Activated CD8-positive, alpha-beta memory T cell treated with anti-CD3 and anti-CD28 coated beads for 36 hours (primary cell): ENCODE data around the gene RAB22A. TPM values are rescaled to one million over a fixed set of nuclear protein-coding genes. Genes with fewer than 3 reads are reported as not detected.

Experiments used
- CTCF ChIA-PET: fragments of 350-600 bp; sonication (Branson Sonifier 250); formaldehyde crosslinking; loops from one replicate; lab custom pipeline; 2021; ENCODE audit warnings: antibody characterized with exemption; lab: Charles Lee
- POLR2A ChIA-PET: fragments of 350-600 bp; sonication (Branson Sonifier 250); formaldehyde crosslinking; loops from one replicate; lab custom pipeline; 2021; ENCODE audit warnings: antibody characterized with exemption; lab: Charles Lee
- total RNA-seq, 2 experiments: library from RNA; stranded (reverse); gene quantifications; one replicate each; pipeline ENCODE4 v1.2.3, GENCODE V29; 2021

RAB22A gene
- total RNA-seq, 2 experiments from 2014 or later = 13.9 to 15.0 TPM

DNA sequence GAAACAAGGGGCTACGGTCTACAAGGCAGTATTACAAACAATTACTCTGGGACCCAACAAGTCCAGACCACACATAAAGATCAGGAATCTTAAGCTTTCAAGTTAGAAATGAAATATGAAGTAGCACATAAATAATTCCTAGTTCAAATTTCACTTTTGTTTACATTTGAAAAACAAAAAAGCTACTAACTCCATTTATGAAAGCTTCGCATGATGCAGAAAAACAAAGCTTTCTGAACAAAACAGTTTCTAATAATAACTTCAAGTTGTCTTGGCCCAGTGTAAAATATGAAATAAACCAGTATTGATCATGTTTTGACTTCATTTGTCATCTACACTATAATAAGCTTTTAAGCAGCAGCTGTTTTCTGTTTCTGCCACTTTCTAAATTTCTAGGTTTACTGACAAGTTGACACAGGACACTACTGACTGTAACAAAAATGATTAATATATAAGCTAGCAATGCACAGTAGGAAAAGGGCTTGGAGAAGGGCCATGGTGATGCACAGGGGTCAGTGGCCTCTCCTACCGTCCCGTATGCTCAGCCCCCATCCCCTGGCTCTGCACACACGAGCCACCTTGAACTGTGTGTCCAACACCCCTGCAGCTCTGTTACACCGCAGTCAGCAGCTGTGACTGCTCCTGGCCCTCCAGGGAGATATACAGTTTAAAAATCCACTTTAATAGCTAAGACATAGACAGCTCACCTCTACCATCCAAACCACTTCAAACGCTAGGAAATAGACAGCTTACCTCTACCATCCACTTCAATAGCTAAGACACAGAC is 13.3 kb upstream of the RAB22A start:
- ChIA-PET CTCF (no interaction called here), POLR2A (interaction anchor here (0.6 kb wide), 1 partner anchor 14 kb away, joined by 3 read pairs; the partner anchor contains the start of gene RAB22A)

DNA sequence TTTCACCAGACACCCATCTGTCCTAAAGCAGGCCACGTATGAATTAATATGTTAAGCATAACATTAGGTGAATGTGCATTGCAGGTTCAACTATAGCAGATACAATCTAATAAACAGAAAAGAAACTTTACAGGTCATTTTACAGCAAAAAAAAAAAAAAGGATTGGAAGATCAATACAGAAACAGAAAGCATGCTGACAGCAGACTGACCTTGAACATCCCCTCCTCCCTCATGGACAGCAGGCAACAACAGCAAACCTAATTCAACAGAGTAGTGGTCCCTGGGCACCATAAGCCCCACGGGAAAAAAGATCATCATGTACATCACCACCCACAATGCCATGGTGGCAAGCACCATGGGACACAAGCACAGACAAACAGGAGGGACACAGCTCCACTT is 12.1 kb upstream of the RAB22A start:
- CTCF ChIA-PET = no interaction called here

DNA sequence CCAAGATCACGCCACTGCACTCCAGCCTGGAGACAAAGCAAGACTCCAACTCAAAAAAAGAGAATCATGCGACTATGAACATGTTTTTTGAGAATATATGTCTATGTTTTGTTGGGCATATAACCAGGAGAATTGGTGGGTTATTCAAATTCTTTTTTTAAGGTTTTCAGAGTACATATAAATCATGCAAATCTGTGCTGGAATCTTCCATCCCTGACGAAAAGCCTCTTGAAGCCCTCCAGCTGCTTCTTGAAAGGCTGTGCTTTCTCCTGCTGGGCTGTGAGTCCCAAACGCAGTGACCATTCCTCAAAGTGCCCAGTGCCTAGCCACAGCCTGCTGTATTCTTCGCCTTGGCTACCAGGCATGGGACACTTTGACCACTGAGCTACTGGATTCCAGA is 9.2 kb upstream of the RAB22A start:
- ChIA-PET CTCF (no interaction called here), POLR2A (no interaction called here)

More for the DNA sequence above, 12.1 kb upstream of the RAB22A start:
- POLR2A ChIA-PET = no interaction called here

DNA sequence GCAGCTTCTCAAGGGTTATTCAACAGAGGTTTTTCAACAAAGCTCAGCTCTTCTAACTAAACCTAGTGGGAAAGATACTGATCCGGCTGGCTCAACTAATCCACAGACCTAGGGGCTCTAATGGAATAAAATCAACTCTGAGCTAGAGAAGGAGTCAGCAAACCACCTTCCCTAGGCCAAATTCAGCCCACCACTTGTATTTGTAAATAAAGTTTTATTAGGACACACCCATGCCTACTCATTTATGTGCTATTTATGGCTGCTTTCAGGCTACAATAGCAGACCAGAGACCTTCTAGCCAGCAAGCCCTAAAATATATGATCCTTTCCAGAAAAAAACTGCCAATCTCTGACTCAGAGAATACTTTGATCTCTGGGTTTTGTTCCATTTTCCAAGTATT is 6.0 kb upstream of the RAB22A start:
- CTCF ChIA-PET = no interaction called here
- POLR2A ChIA-PET = no interaction called here

DNA sequence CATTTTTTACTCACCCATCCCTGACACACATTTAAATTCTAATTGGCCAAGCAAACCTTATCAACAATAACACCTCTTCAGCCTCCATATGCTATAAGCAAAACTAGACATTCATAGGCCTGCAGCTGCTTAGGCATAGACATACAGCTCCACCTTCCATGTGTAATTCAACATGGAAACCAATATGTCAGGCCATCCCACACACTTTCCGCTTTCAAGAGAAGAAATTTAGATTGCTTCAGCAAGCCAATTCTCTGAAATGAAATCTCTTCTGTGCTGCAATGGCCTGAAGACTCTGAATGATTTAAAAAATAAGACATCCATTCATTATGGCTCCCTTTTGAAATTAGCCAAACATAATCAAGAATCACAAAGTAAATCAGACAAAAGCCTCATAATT is 4.5 kb upstream of the RAB22A start:
- POLR2A ChIA-PET = no interaction called here
- CTCF ChIA-PET = no interaction called here

DNA sequence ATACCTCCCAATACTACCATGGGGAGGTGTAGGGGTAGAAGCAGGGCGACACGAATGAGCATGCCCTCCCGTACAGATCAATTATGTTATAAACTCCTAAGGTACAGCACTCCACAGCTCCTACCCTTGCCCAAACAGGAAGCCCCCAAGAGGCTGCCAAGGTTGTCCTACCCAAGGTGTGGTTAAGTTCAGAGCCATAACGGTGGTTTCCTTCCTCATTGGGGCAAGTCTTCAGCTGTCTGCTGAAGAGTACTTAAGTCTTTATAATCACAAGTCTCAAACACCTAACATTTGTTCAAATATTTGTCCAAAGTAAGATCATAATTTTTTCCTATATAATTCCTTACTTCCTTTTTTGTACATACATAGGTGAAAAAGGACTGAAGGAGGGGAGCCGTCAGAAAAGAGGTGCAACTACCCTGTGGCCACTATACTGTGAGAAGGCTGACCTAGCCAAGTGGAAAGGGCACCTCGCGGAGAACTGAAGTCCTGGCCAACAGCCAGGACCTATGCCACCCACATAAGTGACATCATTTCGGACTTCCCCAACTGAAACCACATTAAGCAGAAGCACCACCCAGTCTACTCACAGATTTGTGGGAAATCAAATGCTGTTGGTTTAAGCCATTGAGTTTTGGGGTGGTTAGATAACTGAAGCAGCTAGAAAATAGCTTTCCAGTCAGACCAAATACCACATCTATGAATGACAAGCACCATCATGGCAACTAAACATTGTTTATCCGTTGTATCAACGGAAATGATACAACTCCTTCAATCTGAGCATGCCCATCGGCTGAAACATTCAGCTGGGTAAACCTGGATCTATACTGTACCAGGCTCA is 2.9 kb upstream of the RAB22A start:
- POLR2A ChIA-PET = interaction anchor here (0.6 to 2.0 kb wide), 2 partner anchors 82 kb away, joined by 3 to 9 read pairs; partner anchors contain the start of gene VAPB
- CTCF ChIA-PET = interaction anchor here (1.0 kb wide), 2 partner anchors 46 to 69 kb away, joined by 4 to 5 read pairs; no protein-coding TSS in a partner anchor

DNA sequence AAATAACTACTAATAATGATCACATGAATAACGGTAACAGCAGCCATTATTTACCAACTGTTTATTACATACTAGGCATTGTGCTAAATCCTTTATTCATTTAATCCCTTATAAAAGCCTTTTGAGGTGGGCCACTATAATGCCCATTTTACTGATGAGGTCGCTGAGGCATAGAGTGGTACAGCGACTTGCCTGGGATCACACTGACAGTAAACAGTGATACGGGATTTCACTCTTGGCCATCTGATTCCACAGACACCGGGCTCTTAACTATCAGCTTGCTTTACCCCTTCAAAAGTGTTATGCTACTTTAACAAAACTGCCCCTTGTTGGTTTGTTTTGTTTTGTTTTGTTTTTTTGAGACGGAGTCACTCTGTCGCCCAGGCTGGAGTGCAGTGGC is 2.2 kb upstream of the RAB22A start:
- ChIA-PET POLR2A (interaction anchor here (0.6 to 2.0 kb wide), 2 partner anchors 82 to 83 kb away, joined by 9 to 10 read pairs; partner anchors contain the start of gene VAPB), CTCF (interaction anchor here (1.0 kb wide), 2 partner anchors 45 to 69 kb away, joined by 4 to 5 read pairs; no protein-coding TSS in a partner anchor)

DNA sequence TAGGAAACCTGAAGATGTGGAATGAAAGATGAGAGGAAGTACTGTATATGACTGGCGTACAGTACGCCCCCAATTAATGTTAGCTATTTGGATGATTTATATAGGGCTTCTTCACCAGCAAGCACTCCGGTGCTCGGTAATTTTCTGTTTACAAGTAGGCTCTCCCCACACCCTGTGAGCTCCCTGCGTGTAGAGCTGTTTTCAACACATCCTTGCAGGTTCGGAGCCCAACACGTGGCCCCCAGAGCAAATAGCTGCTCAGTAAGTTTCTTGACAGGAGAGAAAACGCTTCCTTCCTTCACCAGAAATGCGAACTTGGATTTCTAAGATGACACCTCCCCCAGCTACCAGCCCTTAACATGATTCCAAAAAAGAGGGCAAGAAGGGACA is 1.2 kb upstream of the RAB22A start:
- CTCF ChIA-PET = no interaction called here

DNA sequence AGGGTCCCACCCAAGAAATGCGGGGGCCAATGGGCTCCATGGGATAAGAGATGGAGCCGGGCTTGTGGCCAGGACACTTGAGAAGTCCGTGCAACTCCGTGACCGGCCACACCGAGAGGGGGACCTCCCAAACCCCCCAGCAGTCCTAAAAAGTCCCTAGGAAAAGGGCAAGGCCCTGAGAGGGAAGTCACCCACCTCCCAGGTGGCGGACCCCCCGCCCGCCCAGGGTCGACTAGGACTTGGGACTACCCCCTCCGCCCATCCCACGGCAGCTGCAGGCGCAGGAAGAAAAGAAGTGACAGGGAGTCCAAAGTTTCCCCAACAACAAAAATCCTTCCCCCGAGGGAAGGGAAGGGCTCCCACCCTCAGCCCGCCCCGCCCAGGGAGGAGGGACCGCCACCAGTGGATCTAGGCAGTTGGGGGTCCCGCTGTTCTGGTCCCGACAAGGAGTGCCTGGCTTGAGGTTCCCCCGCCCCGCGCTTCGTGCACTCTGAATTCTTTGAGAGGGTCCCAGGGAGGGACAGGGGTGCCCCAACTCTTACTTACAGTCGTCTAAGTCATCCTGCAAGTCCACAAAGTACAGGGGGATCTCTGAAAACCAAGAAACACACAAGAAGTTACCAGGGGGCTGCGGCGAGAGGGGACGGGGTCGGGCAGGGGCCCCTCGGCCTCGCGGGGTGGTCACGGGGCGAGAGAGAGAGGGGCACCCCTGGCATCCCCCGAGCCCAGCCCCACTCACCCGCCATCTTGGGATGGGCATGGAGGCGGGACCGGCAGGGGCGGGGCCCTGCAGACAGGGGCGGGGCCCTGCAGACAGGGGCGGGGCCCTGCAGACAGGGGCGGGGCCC is 611 bp upstream of the RAB22A start:
- ChIA-PET CTCF (no interaction called here), POLR2A (interaction anchor here (0.7 to 1.2 kb wide), 3 partner anchors 13 to 80 kb away, joined by 3 to 6 read pairs (median 6); partner anchors contain the start of gene VAPB)

More for the DNA sequence above, 1.2 kb upstream of the RAB22A start:
- POLR2A ChIA-PET = interaction anchor here (0.7 to 2.0 kb wide), 2 partner anchors 36 to 81 kb away, joined by 6 to 9 read pairs; partner anchors contain the start of gene VAPB

DNA sequence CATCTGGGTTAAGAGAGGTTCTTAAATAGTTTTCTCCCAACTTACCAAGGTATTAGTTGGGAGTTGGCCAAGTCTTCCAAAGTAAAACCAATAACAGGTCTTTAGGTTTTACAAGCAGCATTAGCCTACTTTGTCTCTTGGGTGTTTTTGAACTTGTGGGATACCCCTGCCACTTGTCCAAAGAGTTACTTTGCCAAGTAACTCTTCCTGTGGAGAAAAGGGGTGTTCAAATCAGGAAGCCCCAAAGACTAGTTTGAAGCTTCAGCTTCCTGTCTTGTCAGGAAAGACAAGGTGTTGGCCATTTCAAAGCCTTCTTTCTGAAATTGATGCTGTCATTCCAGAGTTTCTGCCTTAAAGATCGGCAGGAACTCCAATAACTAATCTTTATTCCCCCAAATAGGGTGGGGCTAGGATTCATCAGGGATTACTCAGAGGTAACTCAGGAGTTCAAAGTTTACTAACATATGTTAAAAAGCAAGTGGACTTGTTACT is 822 bp downstream of the RAB22A start:
- ChIA-PET POLR2A (interaction anchor here (0.6 to 1.2 kb wide), 4 partner anchors 14 to 1756 kb away, joined by 3 to 9 read pairs (median 4); partner anchors contain the start of gene VAPB), CTCF (no interaction called here)

DNA sequence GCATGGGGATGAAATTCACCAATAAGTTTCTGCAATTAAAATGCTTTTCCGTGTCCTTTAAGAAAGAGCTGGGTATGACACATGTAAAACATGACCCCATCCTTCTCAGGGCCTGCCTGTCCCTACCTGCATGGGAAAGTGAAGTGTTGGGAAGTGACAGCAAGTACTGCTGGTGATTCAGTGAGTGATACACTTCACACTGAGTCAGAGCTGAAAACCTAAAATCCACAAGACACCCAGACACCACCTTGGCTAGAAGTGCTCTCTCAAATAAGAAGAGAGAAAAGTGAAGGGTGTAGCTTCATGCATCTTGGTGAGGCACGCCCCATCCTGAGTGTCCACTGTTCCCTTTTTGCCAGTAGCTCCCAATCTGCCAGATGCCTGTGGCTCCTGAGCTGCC is 3.3 kb downstream of the RAB22A start:
- POLR2A ChIA-PET = interaction anchor here (0.6 to 1.6 kb wide), 4 partner anchors 76 to 1118 kb away, joined by 3 to 7 read pairs (median 4); partner anchors contain the start of genes STX16 and VAPB
- CTCF ChIA-PET = interaction anchor here (0.6 to 0.8 kb wide), 2 partner anchors 75 to 113 kb away, joined by 3 to 4 read pairs; no protein-coding TSS in a partner anchor

DNA sequence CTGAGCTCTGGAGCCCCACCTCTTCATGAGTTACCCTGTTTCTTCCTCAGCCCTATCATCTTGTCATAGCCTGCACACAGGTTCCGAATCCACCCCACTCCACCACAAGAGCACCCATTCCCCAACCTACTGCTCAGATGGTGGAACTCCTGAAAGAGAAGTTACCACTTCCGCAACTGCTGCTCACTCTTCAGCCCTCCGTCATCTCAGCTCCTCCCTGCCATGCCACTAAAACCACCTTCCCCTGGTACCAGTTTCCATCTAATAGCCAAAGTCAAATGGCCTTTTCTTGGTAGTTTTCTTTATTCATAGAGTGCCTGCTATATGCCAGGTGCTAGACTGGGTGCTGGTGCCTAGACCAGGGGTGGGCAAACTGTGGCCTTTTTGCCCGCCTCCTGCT is 3.9 kb downstream of the RAB22A start:
- ChIA-PET POLR2A (interaction anchor here (0.6 to 1.6 kb wide), 3 partner anchors 76 to 1117 kb away, joined by 3 to 7 read pairs (median 4); partner anchors contain the start of genes STX16 and VAPB), CTCF (interaction anchor here (0.8 kb wide), 1 partner anchor 76 kb away, joined by 4 read pairs; no protein-coding TSS in a partner anchor)

DNA sequence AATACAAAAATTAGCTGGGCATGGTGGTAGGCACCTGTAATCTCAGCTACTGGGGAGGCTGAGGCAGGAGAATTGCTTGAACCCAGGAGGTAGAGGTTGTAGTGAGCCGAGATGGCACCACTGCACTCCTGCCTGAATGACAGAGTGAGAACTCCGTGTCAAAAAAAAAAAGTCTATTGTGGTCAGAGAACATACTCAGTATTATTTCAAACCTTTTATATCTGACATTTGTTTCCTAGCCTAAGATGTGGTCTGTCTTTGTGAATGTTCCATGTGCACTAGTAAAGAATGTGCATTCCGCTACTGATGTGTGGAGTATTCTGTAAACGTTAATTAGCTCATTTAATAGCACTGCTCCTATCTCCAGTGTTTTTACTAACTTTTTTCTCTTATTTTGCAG is 11.7 kb downstream of the RAB22A start:
- ChIA-PET CTCF (no interaction called here), POLR2A (interaction anchor here (0.6 kb wide), 1 partner anchor 68 kb away, joined by 4 read pairs; the partner anchor contains the start of gene VAPB)

DNA sequence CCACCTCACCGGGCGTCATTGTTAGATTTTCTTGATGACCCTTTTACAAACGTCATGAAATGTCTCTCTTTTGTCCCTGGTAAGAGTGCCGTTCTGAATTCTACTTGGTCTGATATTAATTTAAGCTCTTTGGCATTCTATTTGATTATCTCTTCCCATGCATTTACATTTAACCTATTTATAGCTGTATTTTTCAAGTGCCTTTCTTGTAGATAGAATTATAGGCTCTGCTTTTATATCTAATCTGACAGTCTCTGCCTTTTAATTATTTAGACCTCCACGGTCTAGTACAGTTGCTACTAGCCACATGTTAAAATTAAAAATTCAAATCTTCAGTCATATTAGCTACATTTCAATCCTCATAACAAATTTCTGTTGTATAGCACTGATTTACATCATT is 12.6 kb downstream of the RAB22A start:
- POLR2A ChIA-PET = no interaction called here

DNA sequence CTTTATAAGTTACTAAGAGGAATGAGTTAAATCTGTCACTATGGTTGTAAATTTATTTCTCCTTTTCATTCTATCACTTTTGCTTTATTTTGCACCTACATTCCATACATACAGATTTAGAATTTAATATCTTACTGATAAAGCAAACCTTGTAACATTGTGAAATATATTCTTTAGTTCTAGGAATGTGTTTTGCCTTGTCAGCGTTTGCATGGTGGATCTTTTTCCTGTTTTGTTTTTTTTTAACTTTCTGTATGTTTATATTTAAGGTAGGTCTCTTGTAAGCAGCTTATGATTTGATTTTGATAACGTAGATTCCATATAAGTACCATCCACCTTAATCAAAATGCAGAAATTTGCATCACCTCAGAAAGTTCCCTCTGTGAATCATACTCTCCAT is 16.4 kb downstream of the RAB22A start:
- ChIA-PET CTCF (no interaction called here), POLR2A (no interaction called here)

More for the DNA sequence above, 12.6 kb downstream of the RAB22A start:
- CTCF ChIA-PET = no interaction called here

DNA sequence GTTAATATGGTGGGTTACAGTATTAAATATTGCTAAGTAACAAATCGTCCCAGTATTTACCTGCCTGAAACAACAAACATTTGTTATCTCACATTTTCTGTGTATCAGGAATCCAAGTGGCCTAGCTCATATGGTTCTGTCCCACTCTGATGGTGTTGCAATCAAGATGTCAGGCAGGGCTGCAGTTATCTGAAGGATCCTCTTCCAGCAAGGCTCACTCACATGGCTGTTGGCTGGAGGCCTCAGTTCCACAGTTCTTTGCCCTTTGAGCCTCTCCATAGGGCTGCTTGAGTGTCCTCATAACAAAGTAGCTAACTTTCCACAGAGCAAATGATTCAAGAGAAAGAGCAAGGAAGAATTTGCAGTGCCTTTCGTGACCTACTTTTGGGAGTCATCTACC is 17.7 kb downstream of the RAB22A start:
- CTCF ChIA-PET = no interaction called here

DNA sequence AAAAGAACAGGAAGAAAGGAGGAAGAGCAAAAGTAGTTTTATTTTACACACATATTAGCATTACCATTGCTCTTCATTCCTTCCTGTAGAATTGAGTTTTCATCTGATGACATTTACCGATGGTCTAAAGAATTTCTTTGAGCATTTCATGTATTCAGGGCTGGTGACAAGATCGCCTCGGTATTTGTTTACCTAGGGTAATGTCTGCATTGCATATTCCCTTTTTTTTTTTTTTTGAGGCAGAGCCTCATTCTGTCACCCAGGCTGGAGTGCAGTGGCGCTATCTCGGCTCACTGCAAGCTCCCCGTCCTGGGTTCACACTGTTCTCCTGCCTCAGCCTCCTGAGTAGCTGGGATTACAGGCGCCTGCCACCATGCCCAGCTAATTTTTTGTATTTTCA is 19.3 kb downstream of the RAB22A start:
- POLR2A ChIA-PET = no interaction called here
- CTCF ChIA-PET = no interaction called here

More for the DNA sequence above, 17.7 kb downstream of the RAB22A start:
- POLR2A ChIA-PET = no interaction called here

DNA sequence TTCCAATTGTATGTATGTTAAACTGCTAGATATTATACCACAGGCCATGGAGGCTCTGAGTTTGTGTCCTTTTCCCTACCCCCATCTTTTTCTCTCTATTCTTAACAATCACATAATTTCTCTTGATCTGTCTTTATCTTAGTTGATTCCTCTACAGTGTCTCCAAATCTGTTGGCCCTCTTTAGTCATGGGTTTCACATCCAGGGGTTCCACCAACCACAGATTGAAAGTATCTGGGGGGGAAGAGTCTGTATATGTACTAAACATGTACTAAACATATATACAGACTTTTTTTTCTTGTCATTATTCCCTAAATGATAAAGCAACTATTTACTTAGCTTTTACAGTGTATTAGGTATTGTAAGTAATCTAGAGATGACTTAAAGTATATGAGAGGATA is 20.2 kb downstream of the RAB22A start:
- ChIA-PET POLR2A (no interaction called here), CTCF (no interaction called here)
